ENCODE results near the gene UCN2.

UCN2 gene

GRCh38 chr3:48563382-48563918, at the start of gene UCN2:
Gene UCN2, minus strand, starts transcription at chr3:48563781. Its CDS starts 657 bp downstream, at chr3:48563124.
- DNase-seq (ENCODE audit: low read depth) = no peak

- DNase-seq (ENCODE audit: low read depth) = no peak
Measured at GRCh38 chr3:48612309-48612708, 48.7 kb upstream of the UCN2 start.

DNA sequence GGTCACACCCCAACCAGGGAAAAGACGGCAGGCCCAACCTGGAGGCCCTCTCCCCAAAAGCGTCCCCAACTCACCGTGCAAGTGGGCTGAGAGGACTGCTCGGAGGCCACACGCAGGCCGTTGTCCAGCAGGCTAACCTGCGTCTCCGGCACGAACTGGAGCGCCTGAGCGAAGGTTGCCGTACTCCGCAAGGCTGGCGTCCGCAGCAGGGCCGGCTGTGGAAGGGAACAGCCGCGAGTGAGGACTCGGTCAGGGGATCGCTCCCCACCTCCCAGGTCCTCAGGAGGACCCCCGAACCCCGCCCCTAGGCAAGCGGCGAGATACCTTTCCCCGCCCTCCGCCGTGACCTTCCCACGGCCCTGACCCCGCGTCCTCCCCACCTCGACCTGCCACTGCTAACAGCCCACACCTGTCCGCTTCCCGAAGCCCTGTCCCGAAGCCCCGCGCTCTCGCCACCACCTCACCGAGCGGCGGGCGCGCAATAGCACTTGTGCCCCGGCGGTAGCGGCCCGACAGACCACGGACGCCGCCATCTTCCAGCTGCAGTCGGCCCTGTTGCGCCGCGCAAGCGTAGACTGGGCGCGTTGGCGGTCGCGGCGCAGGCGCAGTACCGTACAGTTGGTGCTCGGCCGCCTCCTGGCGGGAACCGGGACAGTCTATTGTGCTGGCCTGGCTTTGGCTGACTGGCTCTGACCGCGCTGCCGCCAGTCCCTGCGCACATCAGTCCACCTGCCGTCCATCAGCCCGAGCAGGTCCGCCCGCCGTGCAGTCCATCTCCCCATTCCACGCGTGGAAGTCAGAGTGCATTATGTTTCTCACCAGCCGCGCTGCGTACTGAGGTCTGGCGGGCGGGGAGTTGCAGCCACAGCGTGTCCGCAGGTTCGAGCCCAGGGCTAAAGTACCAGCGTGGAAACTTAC, 45.8 kb upstream of the UCN2 start, which contains the start of gene UQCRC1:
Gene UQCRC1 (minus strand): TSS at position 559 of the 918 bp plus-strand sequence. CDS start 26 bp downstream, at position 533.
- DNase-seq (ENCODE audit: low read depth) = peak; percentile 69

DNA sequence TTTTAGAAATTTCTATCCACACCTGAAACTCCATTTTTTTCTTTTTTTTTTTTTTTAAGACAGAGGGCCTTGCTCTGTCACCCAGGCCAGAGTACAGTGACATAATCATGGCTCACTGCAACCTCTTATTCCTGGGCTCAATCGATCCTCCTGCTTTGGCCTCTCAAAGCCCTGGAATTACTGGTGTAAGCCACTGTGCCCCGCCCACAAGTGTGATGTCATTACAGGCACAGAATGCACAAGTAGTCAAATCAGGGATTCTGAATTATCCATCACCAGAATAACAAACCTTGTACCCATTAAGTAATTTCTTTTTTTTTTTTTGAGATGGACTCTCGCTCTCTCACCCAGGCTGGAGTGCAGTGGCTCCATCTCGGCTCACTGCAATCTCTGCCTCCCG, 43.9 kb upstream of the UCN2 start:
- DNase-seq (ENCODE audit: low read depth) = no peak

GRCh38 chr3:48601622-48601994, 38.0 kb upstream of the UCN2 start:
- DNase-seq (ENCODE audit: low read depth) = no peak

- DNase-seq (ENCODE audit: low read depth) = no peak
Measured at GRCh38 chr3:48600711-48601621, 37.4 kb upstream of the UCN2 start.

DNA sequence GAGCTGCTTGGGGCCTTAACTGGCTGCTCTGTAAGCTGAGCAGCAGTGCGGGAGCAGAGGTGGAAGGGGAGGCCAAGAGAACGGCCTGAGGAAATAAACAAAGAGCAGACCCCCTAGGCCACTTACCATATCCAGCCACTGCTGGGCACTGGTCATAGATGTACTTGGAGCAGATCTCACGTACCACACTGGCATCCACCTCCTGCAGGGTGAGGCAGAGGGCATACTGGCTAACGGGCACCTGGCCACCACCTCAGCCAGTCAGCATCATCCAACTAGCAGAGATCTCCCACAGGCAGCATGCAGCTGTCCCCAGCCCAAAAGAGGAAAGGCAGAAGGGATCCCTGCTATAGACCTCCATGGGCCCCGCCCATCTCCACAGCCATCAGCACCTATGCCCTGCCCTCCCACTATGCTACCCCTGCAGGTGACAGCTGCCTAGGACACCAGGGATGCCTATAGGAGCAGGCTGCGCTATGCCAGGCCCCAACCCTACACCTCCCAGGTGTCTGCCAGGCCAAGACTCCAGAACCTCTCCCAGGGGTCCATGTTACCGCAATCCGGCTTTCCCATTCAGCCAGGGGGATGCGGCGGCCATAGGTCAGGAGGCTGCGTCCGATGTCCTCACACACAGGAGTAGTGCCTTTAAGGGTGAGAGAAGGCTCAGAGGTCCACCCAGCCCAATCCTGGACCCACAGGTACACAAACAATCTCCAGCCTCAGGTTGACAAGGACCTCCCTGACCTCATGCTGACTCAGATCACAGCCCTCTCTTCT, 36.1 kb upstream of the UCN2 start:
- DNase-seq (ENCODE audit: low read depth) = no peak

- no peak for DNase-seq (ENCODE audit: low read depth)
Measured at GRCh38 chr3:48599077-48599501, 35.5 kb upstream of the UCN2 start.

GRCh38 chr3:48598323-48599076, 34.9 kb upstream of the UCN2 start:
- no peak for DNase-seq (ENCODE audit: low read depth)

- no peak for DNase-seq (ENCODE audit: low read depth)
Measured at GRCh38 chr3:48597408-48597800, 33.8 kb upstream of the UCN2 start.

DNA sequence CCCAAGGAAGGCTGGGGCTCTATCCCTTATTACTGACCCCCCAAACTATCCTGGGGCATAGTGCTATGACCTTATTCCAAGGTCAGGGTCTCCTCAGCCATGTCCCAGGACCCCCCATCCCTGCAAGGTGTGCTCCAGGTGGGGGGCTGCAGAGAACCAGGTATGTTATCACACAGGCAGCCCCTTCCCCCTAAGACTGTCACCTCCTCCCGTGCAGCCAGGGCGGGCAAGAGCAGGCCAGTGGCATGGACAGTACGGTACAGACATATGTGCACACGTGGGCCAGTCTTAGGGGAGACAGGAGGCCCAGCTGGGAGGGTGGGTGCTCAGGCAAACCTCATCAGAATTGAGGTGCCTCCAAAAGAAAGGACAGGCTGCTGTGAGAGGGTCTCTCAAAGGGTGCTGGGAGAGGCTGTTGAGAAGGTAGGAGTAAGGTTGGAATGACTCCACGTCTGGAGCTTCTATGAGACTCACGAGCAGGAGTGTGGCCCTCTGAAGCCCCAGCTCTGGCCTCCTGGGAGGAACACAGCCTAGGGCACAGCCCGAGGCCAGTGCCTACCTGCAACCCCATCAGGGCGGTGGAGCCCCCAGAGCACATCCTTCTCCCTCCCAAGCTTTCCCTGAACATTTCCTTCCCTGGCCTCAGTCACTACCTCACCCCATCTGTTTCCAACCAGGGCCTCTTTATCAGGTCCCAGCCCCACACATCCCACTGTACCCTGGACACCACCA, 33.3 kb upstream of the UCN2 start:
- no peak for DNase-seq (ENCODE audit: low read depth)

- no peak for DNase-seq (ENCODE audit: low read depth)
Measured at GRCh38 chr3:48596157-48596556, 32.6 kb upstream of the UCN2 start.

GRCh38 chr3:48595526-48596121, 32.0 kb upstream of the UCN2 start:
- peak; percentile 85 for DNase-seq (ENCODE audit: low read depth)

- DNase-seq (ENCODE audit: low read depth) = no peak
Measured at GRCh38 chr3:48595075-48595525, 31.5 kb upstream of the UCN2 start, which contains the start of gene COL7A1. Gene COL7A1, minus strand, starts transcription at chr3:48595329. Its CDS starts 170 bp downstream, at chr3:48595159.

GRCh38 chr3:48594417-48595049, 31.0 kb upstream of the UCN2 start:
- DNase-seq (ENCODE audit: low read depth) = no peak

DNA sequence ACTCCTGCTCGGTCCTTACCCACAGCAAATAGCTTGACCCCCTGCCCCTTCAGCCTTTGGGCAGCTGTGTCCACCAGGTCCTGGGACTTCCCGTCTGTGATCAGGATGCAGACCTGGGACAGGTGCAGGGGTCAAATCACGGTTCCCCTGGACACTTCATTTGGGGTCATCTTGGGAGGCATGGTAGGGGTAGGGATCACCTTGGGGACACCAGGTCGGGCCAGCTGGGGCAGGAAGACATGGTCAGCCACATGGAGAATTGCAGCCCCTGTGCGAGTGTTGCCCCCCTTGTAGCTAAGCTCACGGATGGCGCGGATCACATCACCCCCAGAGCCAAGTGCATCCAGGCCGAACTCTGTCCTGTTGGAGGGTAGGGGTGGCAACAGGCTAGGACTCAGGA, 29.8 kb upstream of the UCN2 start:
- DNase-seq (ENCODE audit: low read depth) = no peak

- no peak for DNase-seq (ENCODE audit: low read depth)
Measured at GRCh38 chr3:48592519-48593087, 29.0 kb upstream of the UCN2 start.

DNA sequence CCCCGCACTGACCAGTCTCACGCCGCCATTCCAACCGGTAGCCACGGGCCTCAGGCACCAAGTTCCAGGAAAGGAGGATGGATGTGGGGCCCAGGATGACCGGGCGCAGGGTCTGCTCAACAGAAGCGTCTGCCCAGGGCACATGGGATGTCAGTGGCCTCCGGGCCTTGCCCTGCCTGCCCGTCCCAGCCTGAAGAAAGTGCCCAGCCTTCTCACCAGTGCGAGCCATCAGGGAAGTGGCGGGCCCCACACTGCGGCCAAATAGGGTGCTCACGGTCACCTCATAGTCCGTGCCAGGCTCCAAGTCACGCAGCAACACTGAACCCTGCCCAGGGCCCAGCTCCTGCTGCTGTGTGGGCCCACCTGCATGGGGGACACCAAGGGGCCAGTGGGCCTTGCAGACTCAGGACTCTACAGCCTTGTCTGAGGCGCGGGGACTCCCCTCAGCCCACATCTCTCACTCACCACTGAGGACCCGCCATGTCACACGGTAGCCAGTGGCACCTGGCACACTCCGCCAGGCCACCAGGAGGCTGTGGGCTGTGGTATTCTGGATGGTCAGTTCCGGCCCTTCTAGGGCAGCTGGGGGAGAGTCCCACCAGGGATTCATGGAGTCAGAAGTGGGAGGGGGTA, 28.4 kb upstream of the UCN2 start:
- no peak for DNase-seq (ENCODE audit: low read depth)

Measured in HS-27A (cell line).